H9 (cell line): ENCODE data around the gene NCLN. TPM values are rescaled to one million over a fixed set of nuclear protein-coding genes. Genes with fewer than 3 reads are reported as not detected.

Experiments
- DNase-seq: peaks from one replicate; pipeline ENCODE4 v3.0.0-alpha.2; 2017
- H2AFZ ChIP-seq: one replicate; pipeline ENCODE4 v1.6.1; 2013; ENCODE audit warnings: mild to moderate bottlenecking, low read length, control low read depth, moderate library complexity
- H2AK5ac ChIP-seq: 2 replicates; pipeline ENCODE4 v1.6.1; 2013; ENCODE audit warnings: low read length, control low read depth, mixed read lengths; ENCODE audit not compliant: insufficient read length
- H2BK120ac ChIP-seq: one replicate; pipeline ENCODE4 v1.6.1; 2013; ENCODE audit warnings: low read depth, mild to moderate bottlenecking, low read length, control low read depth, inconsistent platforms; ENCODE audit not compliant: poor library complexity, severe bottlenecking
- H2BK12ac ChIP-seq: 2 replicates; pipeline ENCODE4 v1.6.1; 2013; ENCODE audit warnings: low read length, control low read depth, mixed read lengths, low read depth; ENCODE audit not compliant: insufficient read length
- H2BK15ac ChIP-seq: 2 replicates; pipeline ENCODE4 v1.6.1; 2013; ENCODE audit warnings: low read depth, low read length, control low read depth
- H2BK20ac ChIP-seq: one replicate; pipeline ENCODE4 v1.6.1; 2013; ENCODE audit warnings: low read depth, mild to moderate bottlenecking, low read length, control low read depth, inconsistent platforms; ENCODE audit not compliant: poor library complexity, severe bottlenecking
- H2BK5ac ChIP-seq: 2 replicates; pipeline ENCODE4 v1.6.1; 2013; ENCODE audit warnings: low read length, control low read depth, mixed read lengths; ENCODE audit not compliant: insufficient read length
- H3K14ac ChIP-seq: 2 replicates; pipeline ENCODE4 v1.6.1; 2013; ENCODE audit warnings: low read length, control low read depth; ENCODE audit not compliant: insufficient read depth
- H3K18ac ChIP-seq: 2 replicates; pipeline ENCODE4 v1.6.1; 2013; ENCODE audit warnings: low read depth, mild to moderate bottlenecking, mixed read lengths, low read length, control low read depth; ENCODE audit not compliant: insufficient read length
- H3K23ac ChIP-seq: 2 replicates; pipeline ENCODE4 v1.6.1; 2013; ENCODE audit warnings: low read length, control low read depth, mixed read lengths, low read depth; ENCODE audit not compliant: insufficient read length
- H3K23me2 ChIP-seq: 2 replicates; pipeline ENCODE4 v1.6.1; 2013; ENCODE audit warnings: low read depth, mild to moderate bottlenecking, mixed read lengths, low read length, control low read depth; ENCODE audit not compliant: insufficient read length, poor library complexity, severe bottlenecking
- H3K27ac ChIP-seq: 2 replicates; pipeline ENCODE4 v1.5.1; 2013; ENCODE audit warnings: low read length, control low read depth, mixed read lengths, low read depth; ENCODE audit not compliant: insufficient read length
- H3K27me3 ChIP-seq: 2 replicates; pipeline ENCODE4 v1.6.1; 2013; ENCODE audit warnings: low read length, control low read depth, inconsistent platforms; ENCODE audit not compliant: insufficient read depth
- H3K4ac ChIP-seq: 2 replicates; pipeline ENCODE4 v1.6.1; 2013; ENCODE audit warnings: low read depth, mild to moderate bottlenecking, control low read depth, inconsistent platforms, low read length, moderate library complexity
- H3K4me1 ChIP-seq: 2 replicates; pipeline ENCODE4 v1.6.1; 2013; ENCODE audit warnings: low read length, control low read depth, inconsistent platforms; ENCODE audit not compliant: insufficient read depth
- H3K4me2 ChIP-seq: 2 replicates; pipeline ENCODE4 v1.6.1; 2013; ENCODE audit warnings: low read length, control low read depth, mixed read lengths; ENCODE audit not compliant: insufficient read length, insufficient read depth
- H3K56ac ChIP-seq: 2 replicates; pipeline ENCODE4 v1.6.1; 2013; ENCODE audit warnings: low read depth, mild to moderate bottlenecking, mixed read lengths, low read length, control low read depth; ENCODE audit not compliant: insufficient read length
- H3K79me1 ChIP-seq: 2 replicates; pipeline ENCODE4 v1.6.1; 2013; ENCODE audit warnings: low read depth, mild to moderate bottlenecking, moderate library complexity, low read length, control low read depth, inconsistent platforms; ENCODE audit not compliant: insufficient read depth, poor library complexity, severe bottlenecking
- H3K79me2 ChIP-seq: 2 replicates; pipeline ENCODE4 v1.6.1; 2013; ENCODE audit warnings: low read length, control low read depth, inconsistent platforms; ENCODE audit not compliant: insufficient read depth
- H3K9ac ChIP-seq: 2 replicates; pipeline ENCODE4 v1.6.1; 2013; ENCODE audit warnings: low read length, control low read depth, mixed read lengths; ENCODE audit not compliant: insufficient read length; ENCODE audit errors: extremely low read depth
- H3K9me3 ChIP-seq: one replicate; pipeline ENCODE4 v1.6.1; 2013; ENCODE audit warnings: low read depth, low read length, inconsistent platforms; ENCODE audit not compliant: control insufficient read depth
- H3T11ph ChIP-seq: one replicate; pipeline ENCODE4 v1.6.1; 2013; ENCODE audit warnings: mild to moderate bottlenecking, low read length, control low read depth, inconsistent platforms
- H4K20me1 ChIP-seq: one replicate; pipeline ENCODE4 v1.6.1; 2013; ENCODE audit not compliant: control insufficient read depth, insufficient read length, insufficient read depth
- H4K5ac ChIP-seq: 2 replicates; pipeline ENCODE4 v1.6.1; 2013; ENCODE audit warnings: low read depth, mild to moderate bottlenecking, mixed read lengths, low read length, control low read depth; ENCODE audit not compliant: insufficient read length
- H4K8ac ChIP-seq: replicated peaks from 2 replicates; pipeline ENCODE4 v1.6.1; 2013; ENCODE audit warnings: low read length, control low read depth, mixed read lengths, low read depth; ENCODE audit not compliant: insufficient read length
- H4K91ac ChIP-seq: 2 replicates; pipeline ENCODE4 v1.6.1; 2013; ENCODE audit warnings: low read depth, mild to moderate bottlenecking, moderate library complexity, mixed read lengths, low read length, control low read depth; ENCODE audit not compliant: insufficient read length
- H3K27ac Mint-ChIP-seq, 3 experiments: 2 replicates in 2 of 3; 3 replicates in 1 of 3; pipeline ENCODE4 v1.8.0; 2020 to 2021; ENCODE audit warnings: mixed read lengths in 3 of 3, mild to moderate bottlenecking in 1 of 3, moderate library complexity in 1 of 3
- H3K27me3 Mint-ChIP-seq: 2 replicates; pipeline ENCODE4 v1.8.0; 2021; ENCODE audit warnings: low read depth, mild to moderate bottlenecking, moderate library complexity, mixed read lengths
- H3K36me3 Mint-ChIP-seq, 3 experiments: 2 replicates in 2 of 3; 3 replicates in 1 of 3; pipeline ENCODE4 v1.8.0; 2020 to 2021; ENCODE audit warnings: low read depth in 3 of 3, mixed read lengths in 3 of 3; ENCODE audit not compliant: insufficient read depth in 1 of 3
- H3K4me1 Mint-ChIP-seq, 2 experiments: 2 replicates each; pipeline ENCODE4 v1.8.0; 2020; ENCODE audit warnings: mixed read lengths in 2 of 2
- H3K4me3 Mint-ChIP-seq, 2 experiments: 2 replicates in 1 of 2; 3 replicates in 1 of 2; pipeline ENCODE4 v1.8.0; 2020 to 2021; ENCODE audit warnings: mild to moderate bottlenecking in 2 of 2, mixed read lengths in 2 of 2, moderate library complexity in 1 of 2
- H3K9me3 Mint-ChIP-seq, 2 experiments: 2 replicates in 1 of 2; 3 replicates in 1 of 2; pipeline ENCODE4 v1.8.0; 2020; ENCODE audit warnings: mild to moderate bottlenecking in 2 of 2, mixed read lengths in 2 of 2, moderate library complexity in 1 of 2
- CTCF ChIP-seq: fragments of 200-600 bp; sonication (generic); conservative IDR thresholded peaks from 3 replicates; pipeline ENCODE4 v1.8.0; 2021; ENCODE audit warnings: antibody characterized with exemption, mild to moderate bottlenecking
- WGBS: extraction: QIAGEN DNeasy Blood & Tissue Kit; methylation state at CpG from one replicate; pipeline ENCODE4 v1.1.7; 2013; ENCODE audit warnings: missing lambda C conversion rate, low lambda C conversion rate, mixed read lengths; ENCODE audit not compliant: insufficient read length; ENCODE audit errors: extremely low coverage; 5-methylcytosine and 5-hydroxymethylcytosine counted together
- total RNA-seq: library from RNA; stranded (reverse); gene quantifications from 2 replicates; pipeline ENCODE4 v1.2.1, GENCODE V29; 2021

NCLN gene
- total RNA-seq, 1 experiment from 2014 or later, result 94.8 TPM

- Histone ChIP-seq H4K20me1 (no peaks in the 10 kb centered on the region), H4K91ac (no peak overlapping the region), H4K5ac (no peak overlapping the region), H3K4me1 (no peaks in the 10 kb centered on the region), H3K27me3 (no peaks in the 10 kb centered on the region), H2AFZ (no peak overlapping the region), H3K23me2 (no peaks in the 10 kb centered on the region), H4K8ac (no peak overlapping the region), H2BK120ac (no peak overlapping the region), H3K56ac (no peak overlapping the region), H3K79me1 (no peaks in the 10 kb centered on the region), H3K27ac (no peak overlapping the region), H2BK20ac (no peak overlapping the region), H2AK5ac (no peak overlapping the region), H3K9me3 (no peaks in the 10 kb centered on the region), H3K18ac (no peak overlapping the region), H3T11ph (no peak overlapping the region), H3K14ac (no peak overlapping the region), H2BK12ac (no peak overlapping the region), H3K23ac (no peak overlapping the region), H3K9ac (no peak overlapping the region), H3K4ac (no peak overlapping the region), H2BK15ac (no peak overlapping the region; the same call in 1 of the 2 replicates), H3K4me2 (no peak overlapping the region), H2BK5ac (no peak overlapping the region), H3K79me2 (no peaks in the 10 kb centered on the region)
- no peak overlapping the region; a peak in 1 of 7 replicates for H3K27ac Mint-ChIP-seq
- peak; percentile 45 for TF ChIP-seq CTCF
- H3K4me3 Mint-ChIP-seq, result no peak overlapping the region
- H3K36me3 Mint-ChIP-seq, result peaks cover 0 to 3% (median 0%) of the 10 kb centered on the region in 3 experiments; a peak in 4 of 7 replicates
- H3K9me3 Mint-ChIP-seq, result no peaks in the 10 kb centered on the region; a peak in 1 of 5 replicates
- peaks cover 8 to 19% of the 10 kb centered on the region in 2 experiments for H3K4me1 Mint-ChIP-seq
- peak; percentile 42 for DNase-seq
- H3K27me3 Mint-ChIP-seq, result peaks cover 17% of the 10 kb centered on the region
- no CpG with 5 or more reads among the region's 4 CpGs for WGBS
These were observed 48.1 kb downstream of the NCLN start for GRCh38 chr19:3233831-3234230.
